GM18873 (cell line): Measurements from ENCODE around the gene SLC9A9.

Experiments used
- ATAC-seq: cut with Tn5 transposase; IDR thresholded peaks from one replicate; pipeline ENCODE4 v1.9.1; 2021; ENCODE audit warnings: mild to moderate bottlenecking, moderate library complexity, moderate number of reproducible peaks; ENCODE audit not compliant: unreplicated experiment, low FRiP score

Gene SLC9A9

DNA sequence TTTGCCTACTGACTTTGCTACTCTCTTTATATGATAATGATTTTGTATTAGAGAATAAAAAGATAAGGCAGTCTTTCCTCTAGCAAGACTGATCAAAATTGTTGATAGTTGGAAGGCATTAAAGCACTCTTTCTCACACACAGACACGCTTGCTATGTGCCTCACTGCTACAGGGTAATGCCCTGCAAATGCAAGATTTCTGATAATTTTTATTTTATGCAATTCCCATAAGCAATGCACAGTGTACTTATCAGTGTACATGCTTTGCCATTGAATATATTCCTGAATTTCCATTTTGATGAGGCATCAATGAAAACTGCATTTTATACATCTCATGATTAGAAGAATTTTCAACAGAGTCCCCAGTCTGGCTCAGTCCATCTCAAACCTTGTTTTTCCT, 465.5 kb downstream of the SLC9A9 start:
- ATAC-seq = no peak

DNA sequence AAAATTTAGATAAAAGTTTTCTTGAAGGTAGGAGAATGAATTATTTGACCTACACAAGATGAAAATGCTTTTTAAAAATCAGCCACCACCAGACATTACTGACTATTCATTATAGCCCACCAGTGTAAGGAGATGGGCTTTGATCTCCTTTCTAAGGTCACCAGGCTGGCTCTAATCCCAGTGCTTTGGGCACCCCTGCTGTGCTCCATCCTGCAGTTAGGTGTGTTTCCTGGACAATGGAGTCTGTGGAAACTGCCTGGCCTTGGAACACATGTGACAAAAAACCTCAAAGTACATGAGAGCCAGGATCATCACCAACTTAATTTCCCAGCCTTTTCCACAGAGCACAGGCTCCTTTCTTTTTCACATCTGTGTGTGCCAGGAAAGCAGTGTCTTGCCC, 467.8 kb downstream of the SLC9A9 start:
- ATAC-seq = no peak

GRCh38 chr3:143375698-143376097, 472.6 kb downstream of the SLC9A9 start:
- no peak for ATAC-seq

GRCh38 chr3:143367171-143367570, 481.1 kb downstream of the SLC9A9 start:
- ATAC-seq = no peak

DNA sequence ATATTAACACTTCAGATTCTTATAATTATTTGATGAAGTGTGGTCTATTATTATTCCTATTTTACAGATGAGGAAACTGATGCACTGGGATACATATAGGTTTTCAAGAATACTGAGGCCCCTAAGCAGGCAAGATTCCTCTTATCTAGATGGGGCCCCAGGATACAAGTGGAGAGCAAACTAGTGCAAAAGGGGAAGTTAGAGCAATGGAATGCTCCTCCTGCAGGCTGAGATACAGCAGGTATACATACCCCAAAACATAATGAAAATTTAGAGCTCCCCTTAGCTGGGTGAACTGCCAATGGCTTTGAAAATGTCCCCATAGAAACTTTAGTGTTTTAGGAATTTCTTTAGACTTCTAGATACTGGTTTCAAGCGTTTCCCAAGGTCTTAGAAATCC, 481.6 kb downstream of the SLC9A9 start:
- no peak for ATAC-seq

DNA sequence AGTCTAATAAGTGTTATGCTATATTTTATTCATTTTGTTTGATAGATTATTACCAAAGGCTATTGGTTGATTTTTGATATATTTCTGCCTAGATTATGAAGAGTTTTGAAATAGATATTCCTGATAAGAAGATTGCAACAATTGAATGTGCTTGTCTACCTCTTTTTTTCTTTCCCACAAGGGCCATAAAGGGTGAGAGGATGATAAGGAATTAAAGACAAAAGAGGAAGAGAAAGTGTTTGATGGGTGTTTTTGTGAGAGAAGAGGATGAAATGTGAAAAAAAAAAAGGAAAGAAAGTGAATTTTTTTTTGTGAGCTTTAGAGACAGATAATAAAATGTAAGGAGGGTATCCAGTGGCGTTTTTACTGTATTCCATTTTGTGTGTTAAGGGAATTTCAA, 484.3 kb downstream of the SLC9A9 start:
- ATAC-seq = no peak

GRCh38 chr3:143363276-143363675, 485.0 kb downstream of the SLC9A9 start:
- ATAC-seq = no peak

DNA sequence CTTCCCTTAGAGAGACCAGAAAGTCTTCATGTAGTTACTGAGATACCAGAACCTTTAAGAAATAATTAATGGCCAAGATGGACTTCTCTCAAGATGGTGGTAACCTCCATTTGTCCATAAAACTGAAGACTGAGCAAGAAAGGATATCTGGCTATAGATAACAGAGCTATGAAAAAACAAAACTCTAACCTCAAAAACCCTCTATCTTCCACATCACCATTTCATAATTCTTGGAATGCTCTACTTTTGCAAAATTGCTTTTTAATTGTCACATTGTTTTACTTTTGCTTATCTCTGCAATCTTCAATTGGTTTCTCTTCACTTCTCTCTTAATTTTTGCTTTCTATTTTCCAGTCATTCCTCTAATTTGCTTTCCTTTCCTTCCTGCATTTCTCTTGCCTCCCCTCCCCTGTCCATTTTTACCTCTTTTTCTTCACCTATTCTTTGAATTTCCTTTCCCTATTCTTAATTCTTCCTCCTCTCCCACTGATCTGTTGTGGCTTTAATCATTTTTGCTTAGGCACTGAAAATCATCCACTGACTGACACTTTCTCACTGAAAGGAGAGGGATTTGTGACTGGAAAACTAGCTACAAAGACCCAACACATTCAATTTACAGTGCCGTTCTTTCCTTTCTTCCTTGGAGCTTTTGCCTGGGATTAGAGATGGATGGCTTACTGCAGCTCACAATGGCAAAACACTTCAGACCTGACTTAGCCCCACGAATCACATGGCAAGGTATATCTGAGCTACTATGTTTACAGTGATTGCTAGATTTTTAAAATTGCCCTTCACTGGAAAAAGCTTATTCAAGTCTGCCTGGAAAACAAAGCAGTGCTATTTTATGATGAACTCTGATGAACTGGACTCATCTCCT, 485.9 kb downstream of the SLC9A9 start:
- ATAC-seq = no peak

DNA sequence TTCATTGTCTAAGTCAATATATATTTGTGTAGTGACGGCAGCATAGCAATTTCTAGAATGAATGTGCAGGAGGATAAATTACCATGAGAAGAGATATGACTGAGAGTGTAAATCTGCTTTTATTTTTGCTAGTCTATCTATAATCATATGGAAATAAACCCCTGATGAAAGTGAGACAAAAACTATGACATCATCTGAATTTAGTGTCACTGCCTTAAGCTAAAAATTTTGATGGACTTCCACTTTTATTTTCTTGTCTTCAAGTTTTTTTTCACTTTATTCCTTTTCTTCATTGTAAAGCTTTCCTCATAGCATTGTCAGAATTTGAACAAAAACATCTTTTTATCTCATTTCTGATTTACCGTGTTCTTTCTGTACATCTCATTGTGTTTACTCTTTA, 486.7 kb downstream of the SLC9A9 start:
- no peak for ATAC-seq

GRCh38 chr3:143360244-143360643, 488.0 kb downstream of the SLC9A9 start:
- ATAC-seq = no peak

DNA sequence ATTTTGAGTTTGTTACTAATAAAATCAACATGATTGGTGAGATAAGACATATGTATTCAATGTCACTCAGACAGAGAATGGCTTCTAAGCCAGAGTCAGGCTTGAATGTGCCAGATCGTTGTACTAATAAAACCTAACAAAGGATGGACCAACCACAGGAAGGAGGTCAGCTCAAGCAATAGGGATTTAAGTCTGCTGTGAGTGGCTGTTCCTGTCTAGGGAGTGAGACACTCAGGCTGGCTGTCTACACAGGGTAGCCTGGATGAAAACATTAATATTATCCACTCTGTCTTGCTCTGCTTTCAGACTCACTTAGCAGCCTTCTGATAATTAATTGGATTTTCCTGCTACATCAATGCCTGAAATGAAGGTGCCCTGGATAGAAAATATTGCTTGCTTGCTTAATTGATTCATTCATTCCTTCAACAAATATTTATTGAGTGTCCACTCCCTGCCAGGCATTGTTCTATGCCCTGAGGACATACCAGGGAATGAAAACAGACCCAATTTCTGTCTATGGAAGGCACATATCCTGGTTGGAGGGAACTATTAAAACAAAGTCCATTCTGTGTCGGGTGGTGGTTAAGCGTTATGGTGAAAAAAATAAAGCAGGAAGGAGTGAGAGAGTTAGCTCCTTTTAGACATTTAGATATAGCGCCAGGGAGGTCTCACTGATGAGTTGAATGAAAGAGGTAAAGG, 489.3 kb downstream of the SLC9A9 start:
- ATAC-seq = no peak

- ATAC-seq = no peak
These were observed 490.0 kb downstream of the SLC9A9 start for GRCh38 chr3:143358155-143358792.

DNA sequence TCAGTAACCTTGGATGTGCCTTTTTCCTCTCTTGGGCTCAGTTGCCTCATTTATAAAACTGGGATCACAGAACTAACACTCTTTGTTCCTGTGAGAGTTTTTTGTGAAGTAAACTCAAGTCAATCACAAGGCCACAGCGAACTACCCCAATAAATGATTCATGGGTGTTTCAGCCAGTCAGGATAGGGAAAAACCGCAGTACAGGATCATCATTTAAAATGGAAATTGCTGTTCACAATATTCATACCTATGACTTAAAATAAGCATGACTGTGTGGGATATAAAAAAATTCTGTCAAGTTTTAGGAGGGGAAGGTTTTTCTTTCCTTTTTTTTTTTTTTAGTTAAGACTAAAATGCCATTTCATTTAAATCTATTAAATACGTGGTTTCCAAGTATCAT, 490.6 kb downstream of the SLC9A9 start:
- ATAC-seq = no peak

GRCh38 chr3:143356839-143357238, 491.4 kb downstream of the SLC9A9 start:
- no peak for ATAC-seq

DNA sequence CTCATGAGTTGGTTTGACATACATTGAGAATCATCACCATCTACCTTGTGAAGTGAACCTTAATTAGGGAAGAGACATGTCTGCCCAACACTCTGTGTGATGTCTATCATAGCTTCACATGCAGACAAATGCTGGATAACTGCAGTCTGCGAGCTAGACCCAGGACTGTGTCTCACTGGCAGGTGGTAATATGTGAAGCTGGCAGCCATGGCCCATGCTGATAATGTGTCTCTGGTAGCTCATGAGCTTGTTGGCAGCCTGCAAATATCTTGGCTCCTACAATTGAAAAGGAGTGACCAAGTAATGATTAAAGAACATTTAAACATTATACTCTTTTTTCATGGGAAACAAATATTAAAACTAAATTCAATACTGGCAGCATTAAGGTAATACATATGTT, 493.9 kb downstream of the SLC9A9 start:
- no peak for ATAC-seq

GRCh38 chr3:143352850-143353550, 495.3 kb downstream of the SLC9A9 start:
- ATAC-seq = no peak

DNA sequence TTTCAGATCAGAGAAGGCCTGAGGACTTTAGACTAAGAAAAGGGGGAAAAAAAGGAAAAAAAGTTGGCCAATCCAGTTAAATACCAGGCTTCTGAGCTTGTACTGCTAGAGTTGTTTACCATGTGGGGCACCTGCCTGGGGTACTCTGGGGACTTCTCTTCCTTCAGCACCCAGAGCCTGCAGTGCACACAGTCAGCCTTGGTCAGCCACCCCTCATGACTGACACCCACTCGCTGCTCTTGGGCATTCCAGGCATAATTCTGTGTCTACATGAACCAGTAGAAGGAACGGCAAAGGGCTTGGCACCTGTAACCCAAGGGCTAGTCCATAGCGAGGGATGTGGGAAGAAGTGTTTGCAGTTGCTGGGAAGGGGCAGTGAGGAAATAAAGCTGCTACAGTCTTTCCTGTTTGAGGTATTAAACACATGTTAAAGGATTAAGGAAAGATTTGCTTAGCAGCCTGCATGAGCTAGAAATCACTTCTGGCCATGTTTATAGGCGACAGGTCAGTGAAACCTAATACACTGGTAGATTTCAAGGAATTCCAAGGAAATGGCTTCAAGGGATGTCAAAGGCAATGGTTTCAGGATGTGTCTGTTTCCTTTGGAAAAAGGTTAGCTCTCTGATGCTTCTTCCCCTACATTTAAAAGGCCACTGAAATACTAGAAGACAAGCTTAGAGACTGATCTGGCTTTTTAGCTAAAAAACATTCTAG, 496.2 kb downstream of the SLC9A9 start:
- ATAC-seq = no peak

- ATAC-seq = no peak
These were observed 496.9 kb downstream of the SLC9A9 start for GRCh38 chr3:143351354-143351753.

DNA sequence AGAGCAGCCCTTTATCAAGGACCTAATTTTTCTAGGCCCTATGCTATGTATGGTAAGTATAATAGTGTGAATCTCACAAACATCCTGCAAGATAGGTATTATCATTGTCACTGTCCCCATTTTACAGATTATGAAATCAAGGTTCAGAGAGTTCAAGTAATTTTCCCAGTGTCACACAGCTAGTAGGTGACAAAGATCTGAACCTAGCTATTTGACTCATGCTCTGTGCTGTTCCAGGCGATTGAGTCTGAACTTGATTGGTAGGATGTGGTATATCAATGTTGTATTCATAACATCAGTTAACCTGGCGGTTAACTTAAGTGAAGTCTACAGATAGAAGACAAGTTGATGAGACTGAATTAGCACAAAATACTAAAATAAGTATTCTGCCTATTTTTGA, 498.8 kb downstream of the SLC9A9 start:
- no peak for ATAC-seq
